Measurements from ENCODE around the gene PTF1A. TPM values are rescaled to one million over a fixed set of nuclear protein-coding genes. Genes with fewer than 3 reads are reported as not detected.

PTF1A gene
- polyA plus RNA-seq, 1 experiment, result not detected

DNA sequence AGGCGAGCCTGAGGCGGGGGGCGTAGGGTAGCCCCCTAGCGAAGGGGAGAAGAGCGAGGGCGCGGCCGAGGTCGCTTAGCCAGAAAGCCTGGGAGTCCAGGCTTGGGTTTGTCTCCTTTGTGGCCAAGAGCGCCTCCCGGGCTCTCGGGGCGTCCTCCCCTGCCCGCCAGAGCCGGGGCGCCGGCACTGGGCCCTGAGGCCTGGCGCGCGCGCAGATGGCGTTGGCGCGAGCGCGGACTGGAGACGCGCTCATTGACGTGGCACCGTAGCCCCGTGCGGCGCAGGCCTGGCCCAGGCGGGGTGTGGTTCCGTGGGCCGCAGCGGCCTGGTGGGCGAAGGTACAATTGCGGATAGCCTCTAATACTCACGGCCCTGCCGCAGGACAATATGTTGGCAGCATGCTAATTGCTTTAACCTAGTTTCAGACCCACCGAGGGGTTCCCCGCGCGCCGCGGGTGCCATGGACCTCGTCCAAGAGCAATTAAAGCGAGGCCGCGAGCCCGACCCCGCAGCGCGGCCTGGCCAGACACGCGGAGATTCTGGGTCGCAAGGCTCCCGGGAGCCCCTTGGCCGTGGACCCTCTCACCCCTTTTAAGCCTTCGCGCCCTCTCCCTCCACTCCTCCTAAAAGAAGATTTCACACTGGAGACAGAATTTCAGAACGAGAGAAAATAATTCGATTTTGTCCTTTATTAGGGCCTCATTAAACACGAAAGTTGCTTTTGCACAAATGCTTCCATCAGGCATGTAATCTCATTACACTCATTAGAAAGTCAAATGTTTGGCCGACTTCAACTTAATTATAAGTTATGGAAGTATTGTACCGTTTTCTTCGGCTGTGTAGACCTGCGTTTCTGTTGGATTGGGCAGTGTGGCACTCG, 3.1 kb downstream of the PTF1A start:
- TF ChIP-seq, protein P1, sequence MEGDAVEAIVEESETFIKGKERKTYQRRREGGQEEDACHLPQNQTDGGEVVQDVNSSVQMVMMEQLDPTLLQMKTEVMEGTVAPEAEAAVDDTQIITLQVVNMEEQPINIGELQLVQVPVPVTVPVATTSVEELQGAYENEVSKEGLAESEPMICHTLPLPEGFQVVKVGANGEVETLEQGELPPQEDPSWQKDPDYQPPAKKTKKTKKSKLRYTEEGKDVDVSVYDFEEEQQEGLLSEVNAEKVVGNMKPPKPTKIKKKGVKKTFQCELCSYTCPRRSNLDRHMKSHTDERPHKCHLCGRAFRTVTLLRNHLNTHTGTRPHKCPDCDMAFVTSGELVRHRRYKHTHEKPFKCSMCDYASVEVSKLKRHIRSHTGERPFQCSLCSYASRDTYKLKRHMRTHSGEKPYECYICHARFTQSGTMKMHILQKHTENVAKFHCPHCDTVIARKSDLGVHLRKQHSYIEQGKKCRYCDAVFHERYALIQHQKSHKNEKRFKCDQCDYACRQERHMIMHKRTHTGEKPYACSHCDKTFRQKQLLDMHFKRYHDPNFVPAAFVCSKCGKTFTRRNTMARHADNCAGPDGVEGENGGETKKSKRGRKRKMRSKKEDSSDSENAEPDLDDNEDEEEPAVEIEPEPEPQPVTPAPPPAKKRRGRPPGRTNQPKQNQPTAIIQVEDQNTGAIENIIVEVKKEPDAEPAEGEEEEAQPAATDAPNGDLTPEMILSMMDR (IDR thresholded peaks at IDR 0.05; ENCODE audit: low read depth, low read length), result no peak
- no peak for DNase-seq (ENCODE audit: low read depth, low spot score)
- CTCF ChIA-PET, result interaction anchor here (0.9 kb wide), 1 partner anchor 37 kb away, joined by 3 read pairs; no protein-coding TSS in a partner anchor

GRCh38 chr10:23195846-23196600, 3.9 kb downstream of the PTF1A start:
- peaks cover 63% of the 10 kb centered on the region for H3K27me3 ChIP-seq (ENCODE audit: control insufficient read depth, insufficient read depth, low read length)
- POLR2A ChIA-PET, result no interaction called here
- H3K27ac ChIP-seq (ENCODE audit: low read depth, low read length), result no peak overlapping the region
- no peak overlapping the region for H3K4me3 ChIP-seq (ENCODE audit: low read depth, low read length)
- TF ChIP-seq, protein P1 (IDR thresholded peaks at IDR 0.05; ENCODE audit: low read depth, low read length), result no peak
- CTCF ChIA-PET, result no interaction called here
- no peak for DNase-seq (ENCODE audit: low read depth, low spot score)
- no peaks in the 10 kb centered on the region for H3K9me3 ChIP-seq (ENCODE audit: control insufficient read depth, insufficient read depth, low read length)

More for the DNA sequence above, 3.1 kb downstream of the PTF1A start:
- POLR2A ChIA-PET, result no interaction called here
- peaks cover 67% of the 10 kb centered on the region for H3K27me3 ChIP-seq (ENCODE audit: control insufficient read depth, insufficient read depth, low read length)
- H3K9me3 ChIP-seq (ENCODE audit: control insufficient read depth, insufficient read depth, low read length), result no peaks in the 10 kb centered on the region
- no peak overlapping the region for H3K27ac ChIP-seq (ENCODE audit: low read depth, low read length)
- no peak overlapping the region for H3K4me3 ChIP-seq (ENCODE audit: low read depth, low read length)

DNA sequence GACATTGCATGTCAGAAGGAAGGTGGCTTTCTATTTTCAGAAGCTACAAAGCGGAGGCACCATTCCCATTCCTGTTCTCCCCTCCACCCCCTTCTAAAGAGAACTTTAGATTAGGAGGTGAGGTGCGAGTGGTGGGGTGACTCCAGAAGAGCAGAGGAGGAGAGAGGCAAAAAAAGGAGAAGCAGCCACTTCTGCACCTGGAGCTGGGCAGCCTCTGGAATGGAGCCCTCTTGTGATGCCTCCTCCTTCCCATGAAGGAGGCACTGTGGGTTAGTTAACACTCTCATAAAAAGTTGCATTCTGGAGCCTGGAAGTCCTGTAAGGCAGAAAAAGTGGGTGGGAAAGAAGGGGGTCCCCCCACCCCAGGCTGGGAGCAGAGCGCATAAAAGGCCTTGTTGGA, 4.8 kb downstream of the PTF1A start:
- DNase-seq (ENCODE audit: low read depth, low spot score), result no peak
- POLR2A ChIA-PET, result no interaction called here
- H3K4me3 ChIP-seq (ENCODE audit: low read depth, low read length), result no peak overlapping the region
- H3K9me3 ChIP-seq (ENCODE audit: control insufficient read depth, insufficient read depth, low read length), result no peaks in the 10 kb centered on the region
- peaks cover 58% of the 10 kb centered on the region for H3K27me3 ChIP-seq (ENCODE audit: control insufficient read depth, insufficient read depth, low read length)
- H3K27ac ChIP-seq (ENCODE audit: low read depth, low read length), result no peak overlapping the region
- TF ChIP-seq, protein P1 (IDR thresholded peaks at IDR 0.05; ENCODE audit: low read depth, low read length), result no peak
- CTCF ChIA-PET, result no interaction called here

- Histone ChIP-seq H3K27me3 (ENCODE audit: control insufficient read depth, insufficient read depth, low read length) (peaks cover 57% of the 10 kb centered on the region), H3K4me3 (ENCODE audit: low read depth, low read length) (no peak overlapping the region), H3K9me3 (ENCODE audit: control insufficient read depth, insufficient read depth, low read length) (no peaks in the 10 kb centered on the region), H3K27ac (ENCODE audit: low read depth, low read length) (no peak overlapping the region)
- TF ChIP-seq, protein P1 (IDR thresholded peaks at IDR 0.05; ENCODE audit: low read depth, low read length), result no peak
- ChIA-PET POLR2A (no interaction called here), CTCF (no interaction called here)
- no peak for DNase-seq (ENCODE audit: low read depth, low spot score)
Measured at GRCh38 chr10:23197416-23197861, 5.3 kb downstream of the PTF1A start.

GRCh38 chr10:23198610-23198939, 6.5 kb downstream of the PTF1A start:
- no peak overlapping the region for H3K27ac ChIP-seq (ENCODE audit: low read depth, low read length)
- no peak overlapping the region for H3K4me3 ChIP-seq (ENCODE audit: low read depth, low read length)
- DNase-seq (ENCODE audit: low read depth, low spot score), result no peak
- H3K9me3 ChIP-seq (ENCODE audit: control insufficient read depth, insufficient read depth, low read length), result no peaks in the 10 kb centered on the region
- TF ChIP-seq, protein P1 (IDR thresholded peaks at IDR 0.05; ENCODE audit: low read depth, low read length), result no peak
- ChIA-PET CTCF (no interaction called here), POLR2A (no interaction called here)
- peaks cover 51% of the 10 kb centered on the region for H3K27me3 ChIP-seq (ENCODE audit: control insufficient read depth, insufficient read depth, low read length)
